ENCODE measurements around the gene LRRK2. TPM values are rescaled to one million over a fixed set of nuclear protein-coding genes. Genes with fewer than 3 reads are reported as not detected.

LRRK2 gene
- total and polyA plus RNA-seq, 2 of the 8 experiments (the other 6 are each of a cell fraction or from before 2014, with no cell fraction given), result 0.06 to 0.13 TPM

GRCh38 chr12:40227447-40227846 is 2.6 kb downstream of the LRRK2 start:
- DNase-seq (ENCODE audit: low read depth in 1 of 2, low spot score in 2 of 2) (no peak), FAIRE-seq (no peak)
- Histone ChIP-seq H2BK12ac (ENCODE audit: low read depth, low read length) (no peak overlapping the region), H3K4me2 (ENCODE audit: insufficient read depth in 1 of 2, low read depth in 2 of 2, low read length in 2 of 2) (no peak overlapping the region), H4K20me1 (replicated peaks in 1 of 2; ENCODE audit: control insufficient read depth in 1 of 2, insufficient read depth in 2 of 2, low read length in 2 of 2) (no peaks in the 10 kb centered on the region), H2AFZ (ENCODE audit: low read length) (no peak overlapping the region), H3K56ac (replicated peaks; ENCODE audit: insufficient read length, low read depth, low read length) (no peak overlapping the region), H4K5ac (ENCODE audit: insufficient read length, low read depth, low read length) (no peak overlapping the region), H4K8ac (ENCODE audit: extremely low read depth, insufficient read depth, low read length) (no peak overlapping the region), H3K36me3 (ENCODE audit: control insufficient read depth in 2 of 4, insufficient read depth in 4 of 4, low read length in 3 of 4) (no peaks in the 10 kb centered on the region), H3K18ac (ENCODE audit: extremely low read depth, low read length) (no peak overlapping the region), H3K27ac (ENCODE audit: low read depth, low read length) (no peak overlapping the region), H2AK5ac (ENCODE audit: low read depth, low read length) (no peak overlapping the region), H3K79me2 (ENCODE audit: control insufficient read depth in 1 of 2, insufficient read depth in 2 of 2, low read length in 2 of 2) (no peaks in the 10 kb centered on the region), H4K91ac (replicated peaks; ENCODE audit: insufficient read length, low read length) (no peak overlapping the region), H2BK20ac (ENCODE audit: low read length) (no peak overlapping the region), H3K27me3 (replicated peaks in 1 of 4; ENCODE audit: control insufficient read depth in 3 of 4, extremely low read depth in 1 of 4, insufficient read depth in 3 of 4, low read length in 3 of 4) (peaks cover 0 to 24% (median 11%) of the 10 kb centered on the region in 4 experiments; a peak in 4 of 7 replicates), H3K14ac (ENCODE audit: insufficient read length) (no peak overlapping the region), H3K23ac (ENCODE audit: insufficient read length) (no peak overlapping the region), H2BK120ac (replicated peaks; ENCODE audit: low read depth, low read length) (no peak overlapping the region), H3K9ac (replicated peaks in 1 of 4; ENCODE audit: extremely low read depth in 1 of 4, low read depth in 3 of 4, low read length in 3 of 4) (no peak overlapping the region), H3K4ac (replicated peaks; ENCODE audit: insufficient read length, low read depth, low read length) (no peak overlapping the region), H3K4me3 (ENCODE audit: extremely low read depth in 1 of 4, insufficient read depth in 2 of 4, low read depth in 3 of 4, low read length in 4 of 4) (no peak overlapping the region), H2BK5ac (ENCODE audit: low read depth, low read length) (no peak overlapping the region), H3K4me1 (replicated peaks in 1 of 4; ENCODE audit: control insufficient read depth in 3 of 4, insufficient read depth in 4 of 4, low read length in 3 of 4) (no peaks in the 10 kb centered on the region; a peak in 2 of 7 replicates), H2BK15ac (ENCODE audit: low read length) (no peak overlapping the region), H3K79me1 (ENCODE audit: low read depth, low read length) (no peaks in the 10 kb centered on the region), H3K23me2 (ENCODE audit: low read depth, low read length) (peaks cover 6% of the 10 kb centered on the region; the same call in 1 of the 2 replicates), H3K9me3 (ENCODE audit: insufficient read depth in 2 of 2, low read depth in 1 of 2, low read length in 1 of 2) (no peaks in the 10 kb centered on the region)
- POLR2A ChIA-PET (ENCODE audit: partially characterized antibody), result no interaction called here
- CTCF ChIA-PET (ENCODE audit: partially characterized antibody), result no interaction called here
- 92% methylated on average over 1 of the region's 1 CpG; no CpG with 5 or more reads in 1 of the 2 experiments for WGBS, 2 experiments (ENCODE audit: extremely low coverage in 1 of 2, insufficient coverage in 1 of 2, insufficient read length in 1 of 2, insufficient replicate concordance in 2 of 2, low coverage in 1 of 2, low lambda C conversion rate in 2 of 2, missing lambda C conversion rate in 1 of 2)
- TF ChIP-seq PHF8 (conservative IDR thresholded peaks at IDR 0.05; ENCODE audit: low read depth, low read length) (no peak), KDM5A (IDR thresholded peaks at IDR 0.05; ENCODE audit: low read length) (no peak), SAP30 (IDR thresholded peaks at IDR 0.05; ENCODE audit: insufficient read depth, insufficient replicate concordance, low read length) (no peak), SP2 (IDR thresholded peaks at IDR 0.05; ENCODE audit: low read length) (no peak), GABPA (IDR thresholded peaks at IDR 0.05; ENCODE audit: borderline replicate concordance, insufficient read depth, low read length) (no peak), KDM4A (IDR thresholded peaks at IDR 0.05; ENCODE audit: low read depth, low read length, severe bottlenecking) (no peak), MAX (IDR thresholded peaks at IDR 0.05) (no peak), POU5F1 (IDR thresholded peaks at IDR 0.05; ENCODE audit: low read depth, low read length) (no peak), CBX8 (IDR thresholded peaks at IDR 0.05; ENCODE audit: borderline replicate concordance, low read depth, low read length) (no peak), SUZ12 (IDR thresholded peaks at IDR 0.05; ENCODE audit: low read length) (no peak), CBX5 (IDR thresholded peaks at IDR 0.05; ENCODE audit: low read depth, low read length) (no peak), NRF1 (IDR thresholded peaks at IDR 0.05; ENCODE audit: low read depth, low read length) (no peak), BACH1 (IDR thresholded peaks at IDR 0.05; ENCODE audit: low read length) (no peak)
- TF ChIP-seq, protein P1, sequence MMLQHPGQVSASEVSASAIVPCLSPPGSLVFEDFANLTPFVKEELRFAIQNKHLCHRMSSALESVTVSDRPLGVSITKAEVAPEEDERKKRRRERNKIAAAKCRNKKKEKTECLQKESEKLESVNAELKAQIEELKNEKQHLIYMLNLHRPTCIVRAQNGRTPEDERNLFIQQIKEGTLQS (IDR thresholded peaks at IDR 0.05; ENCODE audit: insufficient read depth, low read depth, low read length), result no peak
